HG02943 (cell line): ENCODE measurements around the gene CREM.

Experiments
- ATAC-seq: cut with Tn5 transposase; IDR thresholded peaks from one replicate; pipeline ENCODE4 v1.9.1; 2021; ENCODE audit warnings: mild to moderate bottlenecking, low read depth, moderate library complexity; ENCODE audit not compliant: unreplicated experiment

Gene CREM

DNA sequence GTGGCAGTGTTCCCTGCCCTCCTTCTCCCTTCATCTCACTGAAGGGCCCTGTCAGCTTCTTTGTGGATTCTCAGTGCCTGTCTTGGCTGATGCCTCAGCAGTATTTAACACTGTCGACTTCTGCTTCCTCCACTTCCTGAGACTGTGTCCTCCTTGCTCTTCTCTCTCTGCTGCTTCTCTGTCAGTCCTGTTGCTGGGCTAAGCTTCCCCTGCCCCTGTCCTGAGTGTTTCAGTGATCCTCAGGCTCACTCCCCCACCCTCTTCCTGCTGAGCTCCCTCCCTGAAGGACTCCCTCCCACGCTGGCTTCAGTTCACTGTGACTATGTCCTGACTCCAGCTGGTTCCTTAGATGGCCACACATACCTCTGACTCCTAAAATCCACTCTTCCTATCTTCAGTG is 64.9 kb downstream of the CREM start:
- ATAC-seq = no peak

GRCh38 chr10:35192645-35193249 is 66.1 kb downstream of the CREM start:
- ATAC-seq = no peak

GRCh38 chr10:35194471-35194870 is 67.8 kb downstream of the CREM start:
- no peak for ATAC-seq

- no peak for ATAC-seq
Measured at GRCh38 chr10:35194906-35195305, 68.3 kb downstream of the CREM start.

- ATAC-seq = peak; percentile 99
Measured at GRCh38 chr10:35195361-35196306, 69.0 kb downstream of the CREM start.

DNA sequence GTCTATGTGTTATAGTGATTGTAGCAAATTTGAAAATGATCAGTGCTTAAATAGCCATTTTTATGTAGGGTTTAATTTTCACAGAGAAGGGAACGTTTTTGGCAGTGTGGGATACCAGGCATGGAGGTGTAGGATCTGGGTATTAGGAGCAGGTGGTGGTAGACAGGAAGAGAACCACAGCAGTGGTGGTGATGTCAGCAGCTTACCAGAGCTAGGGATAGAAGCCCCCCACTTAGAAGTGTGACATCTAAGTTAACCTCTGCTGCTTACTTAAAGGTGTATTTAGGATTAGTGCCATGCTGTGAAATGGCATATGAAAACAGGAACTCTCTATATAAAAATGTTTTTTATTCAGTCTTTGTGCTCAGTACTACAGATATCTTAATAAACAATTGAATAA is 73.8 kb downstream of the CREM start:
- no peak for ATAC-seq

- no peak for ATAC-seq
Measured at GRCh38 chr10:35201234-35201633, 74.6 kb downstream of the CREM start.

- ATAC-seq = no peak
Measured at GRCh38 chr10:35202050-35202449, 75.4 kb downstream of the CREM start.

GRCh38 chr10:35203745-35204144 is 77.1 kb downstream of the CREM start:
- no peak for ATAC-seq

DNA sequence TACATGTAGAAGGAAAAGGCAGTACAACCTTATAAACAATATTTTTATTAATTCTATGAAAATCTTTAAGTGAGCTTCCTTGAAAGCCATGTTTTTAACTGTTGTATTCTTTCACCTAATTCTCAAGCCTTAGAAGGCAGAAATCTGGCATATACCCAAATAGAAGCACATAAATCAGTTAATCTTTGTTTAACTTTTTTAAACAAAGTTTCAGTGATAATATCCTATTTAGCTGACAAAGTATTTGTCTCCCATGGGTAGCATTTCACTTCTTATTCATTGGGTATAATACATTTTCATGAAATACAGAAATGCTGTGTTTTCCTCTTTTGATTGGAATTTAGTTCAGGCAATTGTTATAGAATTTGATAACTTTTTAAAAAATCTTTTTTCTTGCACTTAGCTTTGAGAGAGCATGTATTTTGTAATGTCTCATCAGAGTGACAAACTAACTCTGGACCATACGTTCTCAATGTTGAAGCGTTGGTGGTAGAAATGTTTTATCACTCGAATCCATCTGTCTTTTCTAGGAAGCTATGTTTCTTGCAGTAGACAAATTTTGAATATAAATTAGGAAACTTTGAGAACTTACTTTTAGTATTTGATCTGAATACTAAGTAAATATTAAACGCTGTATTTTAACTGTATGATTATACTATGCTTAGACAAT is 78.1 kb downstream of the CREM start:
- no peak for ATAC-seq

DNA sequence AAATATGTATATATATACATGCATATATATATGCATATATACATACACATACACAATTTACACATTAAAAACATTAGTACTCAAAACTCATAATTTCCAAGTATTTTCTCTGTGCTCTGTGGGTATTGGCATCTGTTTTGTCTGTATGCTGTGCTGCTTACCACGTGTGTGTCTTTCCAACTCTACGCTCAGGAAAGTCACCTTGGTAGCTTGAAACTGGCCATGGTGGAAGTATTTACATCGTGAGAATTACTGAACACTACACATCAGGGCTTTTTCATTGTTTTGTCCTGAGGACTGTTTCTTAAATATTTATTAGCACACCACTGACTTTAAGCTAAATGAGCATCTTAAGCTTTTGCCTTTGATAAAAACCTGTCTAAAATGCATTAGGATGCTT is 79.6 kb downstream of the CREM start:
- ATAC-seq = no peak

- no peak for ATAC-seq
Measured at GRCh38 chr10:35208536-35208935, 81.9 kb downstream of the CREM start.

GRCh38 chr10:35208949-35209613 is 82.4 kb downstream of the CREM start:
- ATAC-seq = no peak

DNA sequence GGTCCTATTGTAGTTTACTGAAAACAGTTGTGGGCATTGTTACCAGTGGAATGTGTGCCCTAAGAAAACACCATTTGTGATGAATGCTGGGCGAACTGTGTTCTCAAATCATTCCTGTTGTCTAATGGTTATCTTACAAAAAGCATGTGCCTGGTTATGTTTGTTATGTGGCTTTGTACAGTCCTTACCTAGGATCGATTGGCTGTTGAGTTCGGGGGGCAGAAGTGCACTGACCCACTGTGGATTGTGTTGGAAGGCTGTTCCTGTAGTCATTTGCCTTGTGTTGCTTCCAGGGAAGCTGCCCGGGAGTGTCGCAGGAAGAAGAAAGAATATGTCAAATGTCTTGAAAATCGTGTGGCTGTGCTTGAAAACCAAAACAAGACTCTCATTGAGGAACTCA is 84.3 kb downstream of the CREM start:
- no peak for ATAC-seq

GRCh38 chr10:35211390-35211789 is 84.7 kb downstream of the CREM start:
- ATAC-seq = no peak

- ATAC-seq = no peak
Measured at GRCh38 chr10:35212856-35213255, 86.2 kb downstream of the CREM start.

DNA sequence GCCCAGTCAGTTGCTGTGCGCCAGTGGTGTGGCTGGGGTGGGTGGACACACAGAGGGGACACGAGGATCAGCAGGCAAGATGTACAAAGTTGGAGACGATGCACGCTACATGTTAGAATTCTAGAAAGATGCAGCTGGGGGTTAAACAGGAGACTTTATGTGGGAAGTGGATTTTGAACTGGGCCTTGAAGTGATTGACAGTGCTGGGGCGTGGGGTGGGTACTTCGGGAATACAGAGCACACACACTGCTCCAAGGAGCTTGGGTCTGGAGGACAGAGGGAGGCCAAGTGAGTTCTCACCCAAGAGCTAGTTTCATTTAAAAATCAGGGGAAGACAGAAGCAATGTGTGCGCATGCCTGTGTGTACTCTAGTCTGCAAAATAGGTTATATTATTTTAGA is 87.1 kb downstream of the CREM start:
- no peak for ATAC-seq

DNA sequence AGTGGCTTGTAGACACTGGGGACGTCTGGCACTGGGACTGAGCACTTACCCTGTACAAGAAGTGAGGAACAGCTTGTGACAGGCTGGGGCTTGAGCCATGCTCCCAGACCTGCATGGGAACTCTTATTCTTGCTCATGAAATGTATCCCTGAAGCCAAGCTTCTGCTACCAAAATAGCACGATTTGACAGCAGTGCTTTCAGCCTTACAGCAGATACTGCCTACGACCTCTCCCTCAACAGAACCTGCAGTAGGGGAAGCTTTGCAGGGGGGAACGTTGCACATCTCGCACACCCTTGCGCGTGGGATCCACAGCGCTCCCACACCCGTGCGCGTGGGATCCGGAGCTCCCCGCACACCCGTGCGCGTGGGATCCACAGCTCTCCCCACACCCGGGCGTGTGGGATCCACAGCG is 88.0 kb downstream of the CREM start:
- no peak for ATAC-seq

DNA sequence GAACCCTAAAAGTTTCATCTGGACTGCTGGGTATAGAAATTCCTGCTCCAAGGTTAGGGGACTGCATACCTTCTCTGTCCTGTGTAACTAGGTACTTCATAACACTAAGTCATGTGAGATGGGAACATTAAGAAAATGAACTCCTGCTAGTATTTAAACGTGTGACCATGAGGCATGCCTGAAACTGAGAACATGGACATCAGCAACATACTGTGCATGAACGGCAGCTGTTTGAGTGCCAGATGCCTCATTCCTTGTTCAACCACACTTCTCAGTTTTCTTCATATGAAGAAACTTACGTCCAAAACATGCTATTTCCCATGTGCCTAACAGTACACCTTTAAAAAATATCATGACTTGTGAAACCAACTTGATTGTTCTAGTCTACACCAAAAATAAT is 88.5 kb downstream of the CREM start:
- ATAC-seq = no peak

GRCh38 chr10:35216303-35216905 is 89.8 kb downstream of the CREM start:
- no peak for ATAC-seq
